ENCODE data around the gene SAMD4B.

GRCh38 chr19:39375929-39376328 is 33.7 kb downstream of the SAMD4B start:
- TF ChIP-seq TAF1 (IDR thresholded peaks at IDR 0.05; ENCODE audit: borderline replicate concordance, low read depth, low read length), result no peak
- no peak for TF ChIP-seq POLR2AphosphoS5 (IDR thresholded peaks at IDR 0.05; ENCODE audit: low read depth, low read length)

Data from GM12892 (cell line).